ENCODE measurements around the gene PNLIPRP2.

Gene PNLIPRP2

GRCh38 chr10:116611153-116611545, 9.6 kb upstream of the PNLIPRP2 start:
- CTCF ChIA-PET = interaction anchor here (0.8 kb wide), 1 partner anchor 19 kb away, joined by 3 read pairs; no protein-coding TSS in a partner anchor
- Histone ChIP-seq H3K4me1 (ENCODE audit: control insufficient read depth, insufficient read depth, low read length) (no peaks in the 10 kb centered on the region), H3K9me3 (ENCODE audit: control insufficient read depth, insufficient read depth, low read depth, low read length) (no peaks in the 10 kb centered on the region), H3K27ac (ENCODE audit: extremely low read depth, low read depth, low read length) (no peak overlapping the region), H3K36me3 (ENCODE audit: control insufficient read depth in 2 of 2, insufficient read depth in 1 of 2, low read length in 2 of 2) (peaks cover 0 to 6% of the 10 kb centered on the region in 2 experiments; a peak in 1 of 3 replicates), H3K4me3 (ENCODE audit: low read depth, low read length) (no peak overlapping the region)
- TF ChIP-seq ZNF335 (tag by site-specific recombination; conservative IDR thresholded peaks at IDR 0.05) (no peak), ZNF26 (tag by site-specific recombination; IDR thresholded peaks at IDR 0.05) (no peak), MEIS1 (CRISPR knock-in tag; IDR thresholded peaks at IDR 0.05; ENCODE audit: borderline replicate concordance) (no peak), ZNF660 (tag by site-specific recombination; IDR thresholded peaks at IDR 0.05) (no peak), ZNF239 (tag by site-specific recombination; IDR thresholded peaks at IDR 0.05) (no peak), ZNF473 (tag by site-specific recombination; IDR thresholded peaks at IDR 0.05) (no peak), ZNF529 (tag by site-specific recombination; IDR thresholded peaks at IDR 0.05; ENCODE audit: insufficient replicate concordance) (no peak), ZNF202 (tag by site-specific recombination; IDR thresholded peaks at IDR 0.05; ENCODE audit: borderline replicate concordance) (no peak), ZNF140 (tag by site-specific recombination; IDR thresholded peaks at IDR 0.05) (no peak), ZNF768 (tag by site-specific recombination; IDR thresholded peaks at IDR 0.05) (no peak), ZNF48 (tag by site-specific recombination; IDR thresholded peaks at IDR 0.05) (no peak), ZSCAN23 (tag by site-specific recombination; IDR thresholded peaks at IDR 0.05) (no peak)
- TF ChIP-seq, protein P1, sequence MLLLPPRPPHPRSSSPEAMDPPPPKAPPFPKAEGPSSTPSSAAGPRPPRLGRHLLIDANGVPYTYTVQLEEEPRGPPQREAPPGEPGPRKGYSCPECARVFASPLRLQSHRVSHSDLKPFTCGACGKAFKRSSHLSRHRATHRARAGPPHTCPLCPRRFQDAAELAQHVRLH (tag by site-specific recombination; IDR thresholded peaks at IDR 0.05) = no peak
- TF ChIP-seq, protein P2, sequence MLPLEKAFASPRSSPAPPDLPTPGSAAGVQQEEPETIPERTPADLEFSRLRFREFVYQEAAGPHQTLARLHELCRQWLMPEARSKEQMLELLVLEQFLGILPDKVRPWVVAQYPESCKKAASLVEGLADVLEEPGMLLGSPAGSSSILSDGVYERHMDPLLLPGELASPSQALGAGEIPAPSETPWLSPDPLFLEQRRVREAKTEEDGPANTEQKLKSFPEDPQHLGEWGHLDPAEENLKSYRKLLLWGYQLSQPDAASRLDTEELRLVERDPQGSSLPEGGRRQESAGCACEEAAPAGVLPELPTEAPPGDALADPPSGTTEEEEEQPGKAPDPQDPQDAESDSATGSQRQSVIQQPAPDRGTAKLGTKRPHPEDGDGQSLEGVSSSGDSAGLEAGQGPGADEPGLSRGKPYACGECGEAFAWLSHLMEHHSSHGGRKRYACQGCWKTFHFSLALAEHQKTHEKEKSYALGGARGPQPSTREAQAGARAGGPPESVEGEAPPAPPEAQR (tag by site-specific recombination; IDR thresholded peaks at IDR 0.05) = no peak
- POLR2A ChIA-PET = no interaction called here

DNA sequence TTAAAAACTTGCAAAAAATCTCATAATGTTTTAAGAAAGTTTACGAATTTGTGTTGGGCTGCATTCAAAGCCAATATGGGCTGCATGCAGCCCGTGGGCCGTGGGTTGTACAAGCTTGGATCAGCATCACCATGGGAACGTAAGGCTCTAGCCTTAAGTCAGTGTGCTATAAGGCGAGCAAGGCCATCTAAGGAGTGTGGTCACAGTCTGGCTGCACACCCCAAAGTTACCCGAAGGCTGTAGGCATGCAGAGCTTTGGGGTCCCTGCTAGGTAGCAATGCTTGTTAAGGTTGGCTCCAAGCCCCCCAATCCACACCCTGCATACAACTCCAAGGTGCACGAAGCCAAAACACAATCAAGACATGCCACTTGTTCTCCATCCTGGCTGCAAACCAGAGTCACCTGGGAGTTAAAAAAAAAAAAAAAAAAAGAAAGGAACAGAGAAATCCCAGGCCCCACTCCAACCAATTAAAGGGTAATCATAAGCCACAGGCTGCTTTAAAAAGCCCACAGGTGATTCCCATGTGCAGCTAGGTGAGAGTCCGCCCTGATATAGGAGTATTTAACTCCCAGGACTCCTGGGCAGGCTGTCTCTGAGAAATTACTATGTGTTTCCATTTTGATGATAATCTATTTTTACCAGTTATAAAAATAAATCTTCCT, 8.5 kb upstream of the PNLIPRP2 start:
- H3K27ac ChIP-seq (ENCODE audit: extremely low read depth, low read depth, low read length) = no peak overlapping the region
- no peak overlapping the region for H3K4me3 ChIP-seq (ENCODE audit: low read depth, low read length)
- ChIA-PET POLR2A (interaction anchor here (0.5 kb wide), 1 partner anchor 48 kb away, joined by 4 read pairs; no protein-coding TSS in a partner anchor), CTCF (interaction anchor here (0.6 to 0.8 kb wide), 2 partner anchors 15 to 20 kb away, joined by 3 read pairs; no protein-coding TSS in a partner anchor)
- H3K4me1 ChIP-seq (ENCODE audit: control insufficient read depth, insufficient read depth, low read length) = no peaks in the 10 kb centered on the region
- H3K9me3 ChIP-seq (ENCODE audit: control insufficient read depth, insufficient read depth, low read depth, low read length) = no peaks in the 10 kb centered on the region
- H3K36me3 ChIP-seq (ENCODE audit: control insufficient read depth in 2 of 2, insufficient read depth in 1 of 2, low read length in 2 of 2) = no peaks in the 10 kb centered on the region
- TF ChIP-seq ZNF221 (tag by site-specific recombination; IDR thresholded peaks at IDR 0.05; ENCODE audit: borderline replicate concordance) (no peak), ZBTB8A (tag by site-specific recombination; IDR thresholded peaks at IDR 0.05) (no peak), HOXD13 (CRISPR knock-in tag; IDR thresholded peaks at IDR 0.05; ENCODE audit: borderline replicate concordance) (no peak), ZNF473 (tag by site-specific recombination; IDR thresholded peaks at IDR 0.05) (no peak), PATZ1 (tag by site-specific recombination; IDR thresholded peaks at IDR 0.05) (no peak), GLIS1 (tag by site-specific recombination; IDR thresholded peaks at IDR 0.05) (no peak), ZNF175 (tag by site-specific recombination; IDR thresholded peaks at IDR 0.05) (no peak), ZNF16 (tag by site-specific recombination; IDR thresholded peaks at IDR 0.05; ENCODE audit: low read depth) (no peak)
- TF ChIP-seq, protein P3, sequence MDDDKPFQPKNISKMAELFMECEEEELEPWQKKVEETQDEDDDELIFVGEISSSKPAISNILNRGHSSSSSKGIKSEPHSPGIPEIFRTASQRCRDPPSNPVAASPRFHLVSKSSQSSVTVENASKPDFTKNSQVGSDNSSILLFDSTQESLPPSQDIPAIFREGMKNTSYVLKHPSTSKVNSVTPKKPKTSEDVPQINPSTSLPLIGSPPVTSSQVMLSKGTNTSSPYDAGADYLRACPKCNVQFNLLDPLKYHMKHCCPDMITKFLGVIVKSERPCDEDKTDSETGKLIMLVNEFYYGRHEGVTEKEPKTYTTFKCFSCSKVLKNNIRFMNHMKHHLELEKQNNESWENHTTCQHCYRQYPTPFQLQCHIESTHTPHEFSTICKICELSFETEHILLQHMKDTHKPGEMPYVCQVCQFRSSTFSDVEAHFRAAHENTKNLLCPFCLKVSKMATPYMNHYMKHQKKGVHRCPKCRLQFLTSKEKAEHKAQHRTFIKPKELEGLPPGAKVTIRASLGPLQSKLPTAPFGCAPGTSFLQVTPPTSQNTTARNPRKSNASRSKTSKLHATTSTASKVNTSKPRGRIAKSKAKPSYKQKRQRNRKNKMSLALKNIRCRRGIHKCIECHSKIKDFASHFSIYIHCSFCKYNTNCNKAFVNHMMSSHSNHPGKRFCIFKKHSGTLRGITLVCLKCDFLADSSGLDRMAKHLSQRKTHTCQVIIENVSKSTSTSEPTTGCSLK (tag by site-specific recombination; IDR thresholded peaks at IDR 0.05) = no peak

Measured in HEK293 (cell line).